Measurements from ENCODE around the gene LENG1. TPM values are rescaled to one million over a fixed set of nuclear protein-coding genes. Genes with fewer than 3 reads are reported as not detected.
"Not testable (repeated sequence)": the region's sequence is repeated elsewhere in the genome, so short reads cannot be mapped to it uniquely, and the experiment has no call there.

LENG1 gene
- total RNA-seq, 1 experiment from 2014 or later: 11.2 TPM

DNA sequence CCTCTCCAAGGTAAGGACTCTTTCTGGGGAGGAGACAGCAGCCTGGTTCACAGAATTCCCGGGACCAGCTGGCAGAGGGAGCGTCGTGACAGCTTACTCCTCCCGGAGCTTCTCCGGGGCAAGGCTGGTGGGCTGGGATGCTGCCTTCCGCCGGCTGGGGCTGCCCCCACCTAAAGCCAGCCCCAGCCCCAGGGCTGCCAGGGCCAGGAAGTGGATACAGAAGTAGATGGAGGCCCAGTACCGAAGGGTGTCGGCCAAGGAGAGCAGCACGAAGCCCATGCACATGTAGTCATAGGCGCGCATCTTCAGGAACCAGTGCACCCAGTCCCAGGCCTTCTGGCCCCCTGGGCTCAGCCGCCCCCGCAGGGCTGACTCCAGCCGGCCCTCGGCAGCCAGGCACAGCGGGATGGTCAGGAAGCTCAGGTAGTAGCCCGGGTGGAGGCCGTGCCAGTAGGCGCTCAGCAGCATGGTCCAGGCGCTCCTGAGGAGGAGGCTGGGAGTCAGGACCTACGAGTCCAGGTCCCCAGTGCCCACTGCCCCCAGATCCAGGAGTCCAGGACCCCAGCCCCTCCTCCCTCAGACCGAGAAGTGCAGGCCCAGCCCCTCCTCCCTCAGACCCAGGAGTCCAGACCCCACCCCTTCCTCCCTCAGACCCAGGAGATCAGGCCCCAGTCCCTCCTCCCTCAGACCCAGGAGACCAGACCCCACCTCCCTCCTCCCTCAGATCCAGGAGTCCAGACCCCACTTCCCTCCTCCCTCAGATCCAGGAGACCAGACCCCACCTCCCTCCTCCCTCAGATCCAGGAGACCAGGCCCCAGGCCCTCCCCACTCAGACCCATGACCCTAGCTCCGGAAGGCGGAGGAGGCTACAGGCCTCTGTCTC, 14.7 kb upstream of the LENG1 start:
- BruUV-seq (replicated peaks): no TSS peak
- ChIA-PET CTCF (no interaction called here), POLR2A (interaction anchor here (0.6 to 1.4 kb wide), 3 partner anchors 15 to 37 kb away, joined by 3 read pairs; partner anchors contain the start of gene MBOAT7)
- ATAC-seq (peak; percentile 33), DNase-seq (ENCODE audit: low read depth, low spot score) (no peak)
- H3K9me3 ChIP-seq (ENCODE audit: control insufficient read depth, insufficient read depth, low read depth, low read length): no peaks in the 10 kb centered on the region
- intact Hi-C loops (cut with micrococcal nuclease; ENCODE audit: unreplicated experiment) (no loop called here), in situ Hi-C loops (cut with HindIII; ENCODE audit: low pct_unique_long_range_greater_than_20kb, low sequenced_read_pairs) (no loop called here)
- H3K27me3 ChIP-seq (ENCODE audit: control insufficient read depth, insufficient read depth, low read length): no peaks in the 10 kb centered on the region
- H3K36me3 ChIP-seq (ENCODE audit: control insufficient read depth, insufficient read depth, low read length): no peaks in the 10 kb centered on the region
- H3K27ac ChIP-seq (ENCODE audit: low read length): no peak overlapping the region
- TF ChIP-seq POLR2AphosphoS5 (IDR thresholded peaks at IDR 0.05; ENCODE audit: low read depth, low read length) (peak; percentile 26; the same call in 1 of the 2 replicates), SIN3A (IDR thresholded peaks at IDR 0.05; ENCODE audit: borderline replicate concordance, insufficient read depth, low read depth, low read length) (no peak)
- no peak overlapping the region for H3K4me3 ChIP-seq (ENCODE audit: low read depth in 2 of 2, low read length in 2 of 2)
- peaks cover 9% of the 10 kb centered on the region for H3K4me1 ChIP-seq (ENCODE audit: control insufficient read depth, insufficient read depth, low read length)

DNA sequence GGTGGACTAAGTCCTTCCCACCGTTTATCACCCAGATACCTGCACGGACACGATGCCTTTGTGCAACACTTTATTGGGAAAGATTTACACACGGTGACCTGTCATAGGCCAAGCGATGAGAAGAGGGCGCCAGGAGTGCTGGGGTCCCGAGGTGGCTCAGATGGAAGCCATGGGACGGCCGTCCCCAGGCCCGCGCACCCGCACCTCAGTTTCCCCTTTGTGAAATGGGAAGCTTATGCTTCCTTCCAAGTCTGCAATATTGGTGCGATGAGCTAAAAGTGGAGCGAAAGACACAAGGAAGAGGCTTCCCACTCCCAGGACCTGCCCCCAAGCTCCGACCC, 13.8 kb upstream of the LENG1 start:
- Histone ChIP-seq H3K4me1 (ENCODE audit: control insufficient read depth, insufficient read depth, low read length) (peaks cover 9% of the 10 kb centered on the region), H3K27me3 (ENCODE audit: control insufficient read depth, insufficient read depth, low read length) (no peaks in the 10 kb centered on the region), H3K27ac (ENCODE audit: low read length) (no peak overlapping the region), H3K4me3 (ENCODE audit: low read depth in 2 of 2, low read length in 2 of 2) (no peak overlapping the region), H3K36me3 (ENCODE audit: control insufficient read depth, insufficient read depth, low read length) (no peaks in the 10 kb centered on the region), H3K9me3 (ENCODE audit: control insufficient read depth, insufficient read depth, low read depth, low read length) (no peaks in the 10 kb centered on the region)
- no peak for ATAC-seq
- BruUV-seq (replicated peaks): no TSS peak
- TF ChIP-seq POLR2AphosphoS5 (IDR thresholded peaks at IDR 0.05; ENCODE audit: low read depth, low read length) (no peak; the same call in 1 of the 2 replicates), TCF7L2 (IDR thresholded peaks at IDR 0.05; ENCODE audit: low read depth, low read length) (no peak), SIN3A (IDR thresholded peaks at IDR 0.05; ENCODE audit: borderline replicate concordance, insufficient read depth, low read depth, low read length) (no peak)
- intact Hi-C loops (cut with micrococcal nuclease; ENCODE audit: unreplicated experiment) (no loop called here), in situ Hi-C loops (cut with HindIII; ENCODE audit: low pct_unique_long_range_greater_than_20kb, low sequenced_read_pairs) (no loop called here)
- ChIA-PET CTCF (interaction anchor here (0.6 kb wide), 1 partner anchor 15 kb away, joined by 4 read pairs; no protein-coding TSS in a partner anchor), POLR2A (interaction anchor here (0.6 to 1.4 kb wide), 4 partner anchors 16 to 306 kb away, joined by 3 read pairs; partner anchors contain the start of gene MBOAT7)
- no peak for DNase-seq (ENCODE audit: low read depth, low spot score)

DNA sequence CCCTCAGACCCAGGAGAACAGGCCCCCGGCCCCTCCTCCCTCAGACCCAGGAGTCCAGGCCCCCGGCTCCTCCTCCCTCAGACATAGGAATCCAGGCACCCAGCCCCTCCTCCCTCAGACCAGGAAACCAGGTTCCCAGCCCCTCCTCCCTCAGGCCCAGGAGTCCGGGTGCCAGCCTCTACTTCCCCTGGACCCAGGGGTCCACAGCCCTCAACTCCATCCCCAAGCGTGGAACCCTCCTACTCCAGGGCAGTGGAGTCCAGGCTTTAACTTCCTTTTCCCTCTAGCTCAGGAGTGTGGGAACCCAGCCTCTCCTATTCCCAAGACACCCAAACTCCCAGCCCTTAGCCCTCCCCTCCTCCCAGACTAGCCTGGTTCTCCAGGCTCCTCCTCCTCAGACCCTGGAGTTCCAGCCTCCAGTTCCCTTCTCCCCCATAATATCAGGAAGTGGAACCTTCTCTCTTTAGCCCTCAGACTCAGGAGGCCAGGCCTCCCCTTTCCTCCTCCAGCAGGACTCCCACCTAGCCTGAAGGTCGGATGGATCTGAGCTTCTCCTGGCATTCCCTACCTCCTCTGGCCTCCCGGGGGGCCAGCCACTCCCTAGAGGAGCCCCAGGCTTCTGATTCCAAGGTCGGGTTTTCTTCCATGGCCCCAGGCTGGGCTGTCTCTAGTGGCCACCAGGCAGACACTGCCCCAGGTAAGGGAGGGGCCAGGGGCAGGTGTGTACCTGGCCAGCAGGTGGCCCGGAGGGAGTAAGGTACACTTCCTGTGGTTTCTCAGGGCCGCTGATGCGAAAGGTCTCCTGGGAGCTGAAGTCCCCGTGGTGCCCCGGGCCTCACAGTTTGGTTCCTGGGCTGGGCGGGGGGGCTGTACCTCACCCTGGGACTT, 13.2 kb upstream of the LENG1 start, which contains the start of gene TMC4:
TMC4 (minus strand) TSS at position 690 of the 888 bp plus-strand sequence; CDS start at position 647, 43 bp downstream.
- no peak for DNase-seq (ENCODE audit: low read depth, low spot score)
- ChIA-PET POLR2A (interaction anchor here (0.6 to 1.4 kb wide), 3 partner anchors 17 to 305 kb away, joined by 3 read pairs; partner anchors contain the start of gene MBOAT7), CTCF (interaction anchor here (0.6 kb wide), 2 partner anchors 14 to 16 kb away, joined by 4 read pairs; no protein-coding TSS in a partner anchor)
- TF ChIP-seq POLR2AphosphoS5 (IDR thresholded peaks at IDR 0.05; ENCODE audit: low read depth, low read length): peak; percentile 0; the same call in 1 of the 2 replicates
- TF ChIP-seq, protein P1, sequence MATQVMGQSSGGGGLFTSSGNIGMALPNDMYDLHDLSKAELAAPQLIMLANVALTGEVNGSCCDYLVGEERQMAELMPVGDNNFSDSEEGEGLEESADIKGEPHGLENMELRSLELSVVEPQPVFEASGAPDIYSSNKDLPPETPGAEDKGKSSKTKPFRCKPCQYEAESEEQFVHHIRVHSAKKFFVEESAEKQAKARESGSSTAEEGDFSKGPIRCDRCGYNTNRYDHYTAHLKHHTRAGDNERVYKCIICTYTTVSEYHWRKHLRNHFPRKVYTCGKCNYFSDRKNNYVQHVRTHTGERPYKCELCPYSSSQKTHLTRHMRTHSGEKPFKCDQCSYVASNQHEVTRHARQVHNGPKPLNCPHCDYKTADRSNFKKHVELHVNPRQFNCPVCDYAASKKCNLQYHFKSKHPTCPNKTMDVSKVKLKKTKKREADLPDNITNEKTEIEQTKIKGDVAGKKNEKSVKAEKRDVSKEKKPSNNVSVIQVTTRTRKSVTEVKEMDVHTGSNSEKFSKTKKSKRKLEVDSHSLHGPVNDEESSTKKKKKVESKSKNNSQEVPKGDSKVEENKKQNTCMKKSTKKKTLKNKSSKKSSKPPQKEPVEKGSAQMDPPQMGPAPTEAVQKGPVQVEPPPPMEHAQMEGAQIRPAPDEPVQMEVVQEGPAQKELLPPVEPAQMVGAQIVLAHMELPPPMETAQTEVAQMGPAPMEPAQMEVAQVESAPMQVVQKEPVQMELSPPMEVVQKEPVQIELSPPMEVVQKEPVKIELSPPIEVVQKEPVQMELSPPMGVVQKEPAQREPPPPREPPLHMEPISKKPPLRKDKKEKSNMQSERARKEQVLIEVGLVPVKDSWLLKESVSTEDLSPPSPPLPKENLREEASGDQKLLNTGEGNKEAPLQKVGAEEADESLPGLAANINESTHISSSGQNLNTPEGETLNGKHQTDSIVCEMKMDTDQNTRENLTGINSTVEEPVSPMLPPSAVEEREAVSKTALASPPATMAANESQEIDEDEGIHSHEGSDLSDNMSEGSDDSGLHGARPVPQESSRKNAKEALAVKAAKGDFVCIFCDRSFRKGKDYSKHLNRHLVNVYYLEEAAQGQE (IDR thresholded peaks at IDR 0.05; ENCODE audit: insufficient read depth in 1 of 2, low read depth in 2 of 2, low read length in 1 of 2): no peak
- ATAC-seq: peak; percentile 57
- Histone ChIP-seq H3K27ac (ENCODE audit: low read length) (peak within 1 kb of the TSS; percentile 36), H3K4me3 (ENCODE audit: low read depth in 2 of 2, low read length in 2 of 2) (peak within 1 kb of the TSS in 1 of 2 experiments; percentile 9; a peak in 1 of 4 replicates), H3K36me3 (ENCODE audit: control insufficient read depth, insufficient read depth, low read length) (no peaks in the 10 kb centered on the region), H3K4me1 (ENCODE audit: control insufficient read depth, insufficient read depth, low read length) (peaks cover 9% of the 10 kb centered on the region), H3K9me3 (ENCODE audit: control insufficient read depth, insufficient read depth, low read depth, low read length) (no peaks in the 10 kb centered on the region), H3K27me3 (ENCODE audit: control insufficient read depth, insufficient read depth, low read length) (no peaks in the 10 kb centered on the region)
- intact Hi-C loops (cut with micrococcal nuclease; ENCODE audit: unreplicated experiment) (no loop called here), in situ Hi-C loops (cut with HindIII; ENCODE audit: low pct_unique_long_range_greater_than_20kb, low sequenced_read_pairs) (no loop called here)
- BruUV-seq (replicated peaks): no TSS peak

DNA sequence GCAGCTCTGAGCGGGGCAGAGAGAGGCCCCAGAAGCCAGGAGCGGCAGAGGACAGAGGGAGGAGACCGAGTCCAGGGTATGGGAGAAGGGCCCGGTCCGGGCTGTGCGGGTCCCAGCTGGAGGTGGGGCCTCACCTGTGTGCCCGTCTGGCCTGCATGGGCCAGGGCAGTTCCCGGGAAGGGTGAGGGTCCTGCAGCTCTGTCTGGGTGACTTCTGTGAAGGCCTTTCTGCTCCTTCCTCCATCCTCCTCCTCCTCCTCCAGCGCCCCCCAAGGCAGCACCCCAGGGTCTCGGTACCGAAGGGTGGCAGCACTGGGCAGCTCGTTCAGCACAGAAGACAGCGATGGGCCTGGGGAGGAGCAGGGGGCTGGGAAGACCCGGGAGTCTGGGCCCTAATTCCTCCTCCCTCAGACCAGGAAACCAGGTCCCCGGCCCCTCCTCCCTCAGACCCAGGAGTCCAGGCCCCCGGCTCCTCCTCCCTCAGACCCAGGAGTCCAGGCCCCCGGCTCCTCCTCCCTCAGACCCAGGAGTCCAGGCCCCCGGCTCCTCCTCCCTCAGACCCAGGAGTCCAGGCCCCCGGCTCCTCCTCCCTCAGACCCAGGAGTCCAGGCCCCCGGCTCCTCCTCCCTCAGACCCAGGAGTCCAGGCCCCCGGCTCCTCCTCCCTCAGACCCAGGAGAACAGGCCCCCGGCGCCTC, 12.4 kb upstream of the LENG1 start:
- H3K27ac ChIP-seq (ENCODE audit: low read length); DNase-seq (ENCODE audit: low read depth, low spot score); ATAC-seq; H3K4me3 ChIP-seq (ENCODE audit: low read depth in 2 of 2, low read length in 2 of 2); H3K9me3 ChIP-seq (ENCODE audit: control insufficient read depth, insufficient read depth, low read depth, low read length); BruUV-seq (replicated peaks); intact Hi-C loops (cut with micrococcal nuclease; ENCODE audit: unreplicated experiment); in situ Hi-C loops (cut with HindIII; ENCODE audit: low pct_unique_long_range_greater_than_20kb, low sequenced_read_pairs); POLR2A ChIA-PET; H3K36me3 ChIP-seq (ENCODE audit: control insufficient read depth, insufficient read depth, low read length); H3K4me1 ChIP-seq (ENCODE audit: control insufficient read depth, insufficient read depth, low read length); H3K27me3 ChIP-seq (ENCODE audit: control insufficient read depth, insufficient read depth, low read length); CTCF ChIA-PET: not testable (repeated sequence)
